Esophagus squamous epithelium (tissue), 5 donors: ENCODE measurements around the gene C6orf132. TPM values are rescaled to one million over a fixed set of nuclear protein-coding genes. Genes with fewer than 3 reads are reported as not detected.

ENCODE experiments used
- DNase-seq: peaks from one replicate; lab custom pipeline; 2025; lab: John Stamatoyannopoulos, UW
- H3K27ac ChIP-seq, 4 donors: fragments of 200-600 bp; sonication (generic); one replicate each; pipeline ENCODE4 v1.5.1; 2016 to 2019; ENCODE audit warnings: mild to moderate bottlenecking in 1 of 4
- H3K27me3 ChIP-seq, 4 donors: fragments of 200-600 bp; sonication (generic); 1 replicate in 3 of 4; 2 replicates in 1 of 4; pipeline versions ENCODE4 v1.5.1 to v1.6.0; 2017 to 2021; ENCODE audit warnings: antibody characterized with exemption in 1 of 4
- H3K36me3 ChIP-seq, 3 donors: fragments of 200-600 bp; sonication (generic); one replicate each; pipeline ENCODE4 v1.5.1; 2016 to 2019
- H3K4me1 ChIP-seq, 3 donors: fragments of 200-600 bp; sonication (generic); one replicate each; pipeline ENCODE4 v1.5.1; 2017 to 2019
- H3K4me3 ChIP-seq, 4 donors: fragments of 200-600 bp; sonication (generic); 1 replicate in 3 of 4; 2 replicates in 1 of 4; pipeline ENCODE4 v1.5.1; 2016 to 2019; ENCODE audit warnings: mild to moderate bottlenecking in 2 of 4, moderate library complexity in 1 of 4
- H3K9me3 ChIP-seq, 3 donors: fragments of 200-600 bp; sonication (generic); one replicate each; pipeline ENCODE4 v1.5.1; 2016 to 2019
- POLR2A ChIP-seq, 4 donors: fragments of 450-650 bp; IDR thresholded peaks; one replicate each; pipeline ENCODE4 v1.6.1; 2017; ENCODE audit warnings: antibody characterized with exemption in 4 of 4, mild to moderate bottlenecking in 4 of 4, moderate library complexity in 3 of 4
- WGBS, 2 donors: methylation state at CpG; one replicate each; pipeline ENCODE4 v1.1.5; 2018; 5-methylcytosine and 5-hydroxymethylcytosine counted together
- intact Hi-C: fragments of 100-400 bp; cut with DNase I; formaldehyde crosslinking; loops from one replicate; pipeline ENCODE4 v1.15.0; 2022
- total RNA-seq, 4 donors: library from RNA; depleted of rRNA; stranded (reverse); fragments of >200 nt; gene quantifications; one replicate each; pipeline ENCODE4 v1.1.0, GENCODE V29; 2016
- TF ChIP-seq, protein P1 (sequence below), 6 experiments: fragments of 450-650 bp in 4 of 6; fragments of 200-600 bp in 2 of 6; sonication (generic) in 2 of 6; IDR thresholded peaks; one replicate each; pipeline ENCODE4 v1.5.1; 2016 to 2019; ENCODE audit warnings: antibody characterized with exemption in 6 of 6, mild to moderate bottlenecking in 4 of 6, moderate library complexity in 4 of 6
- donor health status: DM: yes; HTN: yes; CAD: no.

C6orf132 gene
- total RNA-seq, 4 donors from 2014 or later: 87.8 to 254 (median 142) TPM

DNA sequence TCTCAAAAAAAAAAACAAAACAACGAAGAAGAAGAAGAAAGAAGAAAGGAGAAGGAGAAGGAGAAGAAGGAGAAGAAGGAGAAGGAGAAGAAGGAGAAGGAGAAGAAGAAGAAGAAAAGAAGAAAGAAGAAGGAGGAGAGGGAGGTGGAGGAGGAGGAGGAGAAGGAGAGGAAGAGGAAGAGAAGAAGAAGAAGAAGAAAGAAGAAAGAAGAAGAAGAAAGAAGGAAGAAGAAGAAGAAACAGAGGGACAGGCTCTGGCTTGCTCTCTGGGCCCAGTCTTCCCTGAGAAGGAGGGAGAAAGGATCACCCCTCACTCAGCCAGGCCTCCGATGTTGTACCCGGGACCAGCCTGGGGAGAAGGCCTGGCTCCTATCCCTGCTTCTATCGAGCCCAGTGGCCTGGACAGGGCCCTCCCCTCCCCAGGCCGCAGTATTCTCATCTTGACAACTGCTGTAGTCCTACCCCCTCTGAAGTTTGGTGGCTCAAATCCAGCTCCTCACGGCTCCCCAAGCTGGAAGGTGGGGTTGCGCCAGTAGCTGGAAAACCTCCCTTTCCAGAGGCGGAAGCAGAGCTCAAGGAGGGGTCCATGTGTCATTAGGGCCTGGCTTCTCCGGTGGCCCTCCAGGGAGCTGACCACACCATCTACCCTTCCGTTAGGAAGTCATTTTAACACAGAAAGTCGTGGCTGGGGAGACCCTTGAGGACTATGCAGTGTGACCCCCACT is 18.9 kb downstream of the C6orf132 start:
- no peak for TF ChIP-seq POLR2A (IDR thresholded peaks at IDR 0.05)
- TF ChIP-seq, protein P1, sequence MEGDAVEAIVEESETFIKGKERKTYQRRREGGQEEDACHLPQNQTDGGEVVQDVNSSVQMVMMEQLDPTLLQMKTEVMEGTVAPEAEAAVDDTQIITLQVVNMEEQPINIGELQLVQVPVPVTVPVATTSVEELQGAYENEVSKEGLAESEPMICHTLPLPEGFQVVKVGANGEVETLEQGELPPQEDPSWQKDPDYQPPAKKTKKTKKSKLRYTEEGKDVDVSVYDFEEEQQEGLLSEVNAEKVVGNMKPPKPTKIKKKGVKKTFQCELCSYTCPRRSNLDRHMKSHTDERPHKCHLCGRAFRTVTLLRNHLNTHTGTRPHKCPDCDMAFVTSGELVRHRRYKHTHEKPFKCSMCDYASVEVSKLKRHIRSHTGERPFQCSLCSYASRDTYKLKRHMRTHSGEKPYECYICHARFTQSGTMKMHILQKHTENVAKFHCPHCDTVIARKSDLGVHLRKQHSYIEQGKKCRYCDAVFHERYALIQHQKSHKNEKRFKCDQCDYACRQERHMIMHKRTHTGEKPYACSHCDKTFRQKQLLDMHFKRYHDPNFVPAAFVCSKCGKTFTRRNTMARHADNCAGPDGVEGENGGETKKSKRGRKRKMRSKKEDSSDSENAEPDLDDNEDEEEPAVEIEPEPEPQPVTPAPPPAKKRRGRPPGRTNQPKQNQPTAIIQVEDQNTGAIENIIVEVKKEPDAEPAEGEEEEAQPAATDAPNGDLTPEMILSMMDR (IDR thresholded peaks at IDR 0.05): no peak
- no peak overlapping the region for H3K4me3 ChIP-seq
- H3K27me3 ChIP-seq: no peaks in the 10 kb centered on the region
- intact Hi-C loops: no loop called here
- no peak for DNase-seq
- WGBS, 2 donors: 24 to 31% methylated on average over 7 to 8 of the region's 11 CpGs
- H3K4me1 ChIP-seq: peaks cover 35 to 83% (median 52%) of the 10 kb centered on the region in 3 donors
- peaks cover 5 to 52% (median 9%) of the 10 kb centered on the region in 3 donors for H3K36me3 ChIP-seq
- H3K27ac ChIP-seq: peak overlapping the region; percentile 82 to 93 (median 91)
- no peaks in the 10 kb centered on the region for H3K9me3 ChIP-seq

DNA sequence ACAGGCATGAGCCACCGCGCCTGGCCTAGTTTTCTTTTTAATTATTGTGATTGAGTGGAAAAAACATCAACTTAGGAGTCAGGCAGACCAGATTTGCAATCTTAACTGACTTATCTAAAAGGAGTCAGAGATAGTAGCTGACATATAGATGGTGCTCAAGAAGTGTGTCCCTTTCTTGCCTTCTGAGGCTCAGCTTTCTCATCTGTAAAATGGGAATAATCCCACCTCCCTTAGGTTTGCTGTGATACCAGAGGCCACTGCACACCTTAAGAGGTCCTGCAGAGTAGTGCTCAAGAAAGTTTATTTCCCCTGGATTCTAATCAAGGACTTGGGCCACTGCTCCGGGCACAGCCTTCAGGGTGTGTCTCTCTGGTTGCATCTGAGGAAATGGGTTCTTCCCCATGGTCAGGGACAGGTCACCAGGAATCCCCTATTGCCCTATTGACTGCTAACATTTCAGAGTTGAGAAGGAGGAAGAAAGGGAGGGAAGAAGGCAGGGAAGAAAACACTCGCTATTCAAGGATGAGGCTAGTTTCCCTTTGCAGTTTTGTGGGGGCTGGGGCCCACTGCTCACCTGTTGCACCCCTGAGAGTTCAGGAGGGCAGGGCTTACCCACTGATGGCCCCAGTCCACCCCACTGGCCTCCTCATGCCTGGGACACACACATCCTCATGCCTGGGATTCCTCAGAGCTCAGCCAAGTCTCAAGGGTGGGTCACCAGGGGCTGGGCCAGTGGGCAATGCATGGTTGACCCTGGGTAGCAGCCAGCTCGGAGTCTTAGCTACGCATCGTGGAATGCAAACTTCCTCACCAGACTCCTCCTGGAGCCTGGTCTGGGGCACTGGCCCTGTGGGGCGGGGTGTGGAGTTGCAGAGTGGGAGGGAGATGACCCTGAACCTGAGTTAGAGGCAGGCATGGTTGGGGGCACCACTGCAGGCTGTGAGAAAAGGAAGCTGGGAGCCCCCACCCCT is 21.2 kb downstream of the C6orf132 start:
- Histone ChIP-seq H3K27me3 (no peaks in the 10 kb centered on the region), H3K27ac (peak overlapping the region; percentile 76 to 93 (median 85)), H3K9me3 (no peaks in the 10 kb centered on the region), H3K4me3 (no peak overlapping the region), H3K36me3 (peaks cover 0 to 28% (median 9%) of the 10 kb centered on the region in 3 donors), H3K4me1 (peaks cover 43 to 99% (median 59%) of the 10 kb centered on the region in 3 donors)
- DNase-seq: no peak
- intact Hi-C loops: no loop called here
- no peak for TF ChIP-seq POLR2A (IDR thresholded peaks at IDR 0.05)
- TF ChIP-seq, protein P1 (IDR thresholded peaks at IDR 0.05): no peak
- 67 to 91% methylated on average over 4 to 8 of the region's 8 CpGs for WGBS, 2 donors

DNA sequence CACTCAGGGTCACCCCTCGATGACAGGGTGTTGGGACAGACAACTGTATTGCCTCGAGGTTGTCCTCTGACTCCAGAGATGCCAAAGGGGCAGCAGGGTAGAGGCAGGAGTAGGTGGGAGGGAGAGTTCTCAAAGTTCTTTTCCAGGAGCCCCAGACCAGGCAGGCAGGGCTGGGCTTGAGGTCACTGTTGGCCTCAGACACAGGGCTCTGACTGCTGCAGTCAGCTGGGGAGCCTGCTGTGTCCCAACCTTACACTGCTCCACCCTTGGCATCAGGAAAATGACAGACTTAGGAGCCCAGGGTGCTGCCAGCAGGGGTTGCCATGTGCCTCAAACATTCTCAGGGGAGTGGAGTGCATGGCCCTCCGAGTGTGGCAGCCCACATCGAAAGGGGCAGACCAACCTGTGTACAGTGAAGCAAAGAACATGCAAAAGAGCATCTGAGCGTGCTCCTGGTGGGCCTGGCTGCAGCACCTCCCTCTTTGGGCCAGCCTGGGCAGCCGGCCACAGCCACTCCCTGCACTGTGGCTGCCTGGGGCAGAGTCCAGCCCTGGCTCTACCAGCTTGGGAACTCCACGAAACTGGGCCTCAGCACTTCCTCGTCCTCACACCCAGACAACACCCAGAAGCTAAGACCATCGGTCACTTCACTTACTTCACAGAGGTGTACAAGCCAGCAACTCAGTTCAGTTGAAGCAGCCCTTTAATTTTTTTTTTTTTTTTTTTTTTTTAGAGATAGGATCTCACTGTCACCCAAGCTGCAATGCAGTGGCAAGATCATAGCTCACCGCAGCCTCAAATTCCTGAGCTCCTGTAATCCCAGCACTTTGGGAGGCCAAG is 24.0 kb downstream of the C6orf132 start:
- no peak overlapping the region for H3K4me3 ChIP-seq
- intact Hi-C loops: no loop called here

DNA sequence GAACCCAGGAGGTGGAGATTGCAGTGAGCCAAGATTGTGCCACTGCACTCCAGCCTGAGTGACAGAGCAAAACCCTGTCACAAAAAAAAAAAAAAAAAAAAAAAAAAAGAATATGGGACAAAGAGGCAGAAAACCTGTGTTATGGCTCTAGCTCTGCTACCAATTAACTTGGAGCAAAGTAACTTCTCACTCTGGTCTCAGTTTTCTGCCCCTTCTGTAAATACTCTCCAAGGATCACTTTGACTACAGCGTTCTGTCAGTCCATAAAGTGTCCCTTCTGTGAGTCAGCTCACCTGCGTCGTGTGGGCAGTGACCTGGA is 24.6 kb downstream of the C6orf132 start:
- peak overlapping the region; percentile 82 to 93 (median 86) for H3K27ac ChIP-seq
- peaks cover 0 to 10% (median 0%) of the 10 kb centered on the region in 3 donors for H3K36me3 ChIP-seq
- peaks cover 28 to 91% (median 45%) of the 10 kb centered on the region in 3 donors for H3K4me1 ChIP-seq
- H3K4me3 ChIP-seq: no peak overlapping the region
- no peaks in the 10 kb centered on the region for H3K27me3 ChIP-seq
- TF ChIP-seq, protein P1 (IDR thresholded peaks at IDR 0.05): no peak
- intact Hi-C loops: no loop called here
- WGBS, 2 donors: 68 to 78% methylated on average over 3 of the region's 3 CpGs
- no peak for DNase-seq
- H3K9me3 ChIP-seq: no peaks in the 10 kb centered on the region

More for the DNA sequence above, 24.0 kb downstream of the C6orf132 start:
- Histone ChIP-seq H3K4me1 (peaks cover 28 to 92% (median 45%) of the 10 kb centered on the region in 3 donors), H3K9me3 (no peaks in the 10 kb centered on the region), H3K27me3 (no peaks in the 10 kb centered on the region), H3K27ac (peak overlapping the region; percentile 82 to 93 (median 86)), H3K36me3 (peaks cover 0 to 6% (median 0%) of the 10 kb centered on the region in 3 donors)
- TF ChIP-seq, protein P1 (IDR thresholded peaks at IDR 0.05): no peak
- TF ChIP-seq POLR2A (IDR thresholded peaks at IDR 0.05): no peak
- WGBS, 2 donors: 34 to 38% methylated on average over 8 of the region's 10 CpGs
- no peak for DNase-seq
